HCT116 (cell line): ENCODE data around the gene OR1C1. TPM values are rescaled to one million over a fixed set of nuclear protein-coding genes. Genes with fewer than 3 reads are reported as not detected.

ENCODE experiments used
- total RNA-seq: library from RNA; stranded (reverse); gene quantifications from one replicate; pipeline ENCODE4 v1.2.1, GENCODE V29; 2021; ENCODE audit not compliant: unreplicated experiment

The OR1C1 gene
- total RNA-seq, 1 experiment from 2014 or later: not detected

Other genes with a start within 250 kb of the OR1C1 start
- gene OR2C3, start 224.1 kb downstream of the OR1C1 start, total RNA-seq: not detected
- gene GCSAML, start 211.4 kb downstream of the OR1C1 start, total RNA-seq: not detected
- gene OR2G2, start 172.2 kb downstream of the OR1C1 start, total RNA-seq: not detected
- not detected for gene OR2G3, start 155.0 kb downstream of the OR1C1 start, total RNA-seq
- not detected for gene OR13G1, start 80.8 kb downstream of the OR1C1 start, total RNA-seq
- gene OR6F1, start 43.9 kb downstream of the OR1C1 start, total RNA-seq: not detected
- gene OR14K1, start 21.9 kb downstream of the OR1C1 start, total RNA-seq: not detected
- not detected for gene OR14A2, start 12.4 kb downstream of the OR1C1 start, total RNA-seq
- not detected for gene OR14A16, start 63.6 kb upstream of the OR1C1 start, total RNA-seq
- gene OR11L1, start 81.3 kb upstream of the OR1C1 start, total RNA-seq: not detected
- not detected for gene TRIM58, start 96.6 kb upstream of the OR1C1 start, total RNA-seq
- not detected for gene OR2W3, start 135.0 kb upstream of the OR1C1 start, total RNA-seq
- gene OR2T8, start 159.7 kb upstream of the OR1C1 start, total RNA-seq: not detected
- not detected for gene OR2AJ1, start 164.3 kb upstream of the OR1C1 start, total RNA-seq
- not detected for gene OR2L8, start 188.3 kb upstream of the OR1C1 start, total RNA-seq
- gene OR2AK2, start 204.7 kb upstream of the OR1C1 start, total RNA-seq: not detected